Transverse colon (tissue), 3 donors: ENCODE results near the gene HACL1.

Experiments used
- POLR2A ChIP-seq: fragments of 450-650 bp; IDR thresholded peaks from one replicate; pipeline ENCODE4 v1.6.1; 2016; ENCODE audit warnings: antibody characterized with exemption, mild to moderate bottlenecking, moderate library complexity
- POLR2AphosphoS5 ChIP-seq, 3 donors: sonication (generic); formaldehyde crosslinking; IDR thresholded peaks; one replicate each; pipeline ENCODE4 v1.6.1; 2016; ENCODE audit warnings: antibody characterized with exemption in 3 of 3

GRCh38 chr3:15645740-15646501 is 44.6 kb upstream of the HACL1 start:
- no peak for TF ChIP-seq POLR2A
- TF ChIP-seq POLR2AphosphoS5 (IDR thresholded peaks at IDR 0.05), result peak in 1 of 3 donors; percentile 5
